ENCODE data around the gene TMEM33. TPM values are rescaled to one million over a fixed set of nuclear protein-coding genes. Genes with fewer than 3 reads are reported as not detected.

Gene TMEM33
- total RNA-seq, 6 experiments from 2014 or later: 48.7 to 74.4 (median 62.9) TPM

- DNase-seq: no peak
- H3K27me3 Mint-ChIP-seq (ENCODE audit: insufficient read depth): peaks cover 4% of the 10 kb centered on the region
- no peak overlapping the region for H3K4me3 Mint-ChIP-seq
- H3K27ac Mint-ChIP-seq: no peak overlapping the region
- 0 out of 2 replicates have a peak, but pooled peaks cover 5% of the 10 kb centered on the region for H3K9me3 Mint-ChIP-seq
- H3K4me1 Mint-ChIP-seq (ENCODE audit: low read depth): peaks cover 12% of the 10 kb centered on the region
- TF ChIP-seq, protein P1, sequence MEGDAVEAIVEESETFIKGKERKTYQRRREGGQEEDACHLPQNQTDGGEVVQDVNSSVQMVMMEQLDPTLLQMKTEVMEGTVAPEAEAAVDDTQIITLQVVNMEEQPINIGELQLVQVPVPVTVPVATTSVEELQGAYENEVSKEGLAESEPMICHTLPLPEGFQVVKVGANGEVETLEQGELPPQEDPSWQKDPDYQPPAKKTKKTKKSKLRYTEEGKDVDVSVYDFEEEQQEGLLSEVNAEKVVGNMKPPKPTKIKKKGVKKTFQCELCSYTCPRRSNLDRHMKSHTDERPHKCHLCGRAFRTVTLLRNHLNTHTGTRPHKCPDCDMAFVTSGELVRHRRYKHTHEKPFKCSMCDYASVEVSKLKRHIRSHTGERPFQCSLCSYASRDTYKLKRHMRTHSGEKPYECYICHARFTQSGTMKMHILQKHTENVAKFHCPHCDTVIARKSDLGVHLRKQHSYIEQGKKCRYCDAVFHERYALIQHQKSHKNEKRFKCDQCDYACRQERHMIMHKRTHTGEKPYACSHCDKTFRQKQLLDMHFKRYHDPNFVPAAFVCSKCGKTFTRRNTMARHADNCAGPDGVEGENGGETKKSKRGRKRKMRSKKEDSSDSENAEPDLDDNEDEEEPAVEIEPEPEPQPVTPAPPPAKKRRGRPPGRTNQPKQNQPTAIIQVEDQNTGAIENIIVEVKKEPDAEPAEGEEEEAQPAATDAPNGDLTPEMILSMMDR (IDR thresholded peaks at IDR 0.05): no peak
- no peaks in the 10 kb centered on the region for H3K36me3 Mint-ChIP-seq (ENCODE audit: low read depth)
Measured at GRCh38 chr4:41976775-41977516, 41.7 kb downstream of the TMEM33 start.

DNA sequence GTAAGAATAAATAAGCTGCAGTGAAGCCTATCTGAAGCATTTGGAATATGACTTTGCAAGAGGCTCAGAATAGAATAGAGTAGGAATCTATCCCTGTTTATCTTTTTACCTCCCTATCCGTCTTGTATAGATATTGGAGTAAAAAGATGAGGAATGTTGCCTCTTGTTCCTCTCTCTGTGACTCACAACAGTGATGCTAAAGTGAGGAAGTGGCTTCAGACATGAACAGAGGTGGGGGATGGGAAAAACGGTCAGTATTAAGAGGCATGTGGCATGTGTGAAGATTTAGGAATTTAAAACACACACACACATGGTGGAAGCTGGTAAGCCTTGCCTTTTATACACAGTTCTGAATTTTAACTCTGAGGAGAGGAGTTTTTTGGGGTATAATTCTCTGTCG, 42.5 kb downstream of the TMEM33 start:
- Mint-ChIP-seq H3K27ac (no peak overlapping the region), H3K9me3 (no peaks in the 10 kb centered on the region), H3K36me3 (ENCODE audit: low read depth) (no peaks in the 10 kb centered on the region), H3K4me3 (no peak overlapping the region), H3K4me1 (ENCODE audit: low read depth) (peaks cover 12% of the 10 kb centered on the region), H3K27me3 (ENCODE audit: insufficient read depth) (no peaks in the 10 kb centered on the region; the same call in 1 of the 2 replicates)
- TF ChIP-seq, protein P1 (IDR thresholded peaks at IDR 0.05): no peak
- DNase-seq: no peak

- Mint-ChIP-seq H3K4me3 (no peak within 1 kb of the TSS), H3K36me3 (ENCODE audit: low read depth) (no peaks in the 10 kb centered on the region), H3K27me3 (ENCODE audit: insufficient read depth) (peaks cover 1% of the 10 kb centered on the region; the same call in 1 of the 2 replicates), H3K4me1 (ENCODE audit: low read depth) (peaks cover 12% of the 10 kb centered on the region), H3K9me3 (no peaks in the 10 kb centered on the region), H3K27ac (no peak within 1 kb of the TSS)
- no peak for DNase-seq
- TF ChIP-seq, protein P1 (IDR thresholded peaks at IDR 0.05): no peak
Measured at GRCh38 chr4:41981456-41981855, 46.2 kb downstream of the TMEM33 start, which contains the start of gene DCAF4L1. TSS of gene DCAF4L1 (plus strand) at chr4:41981756. CDS start at chr4:41981793, 37 bp downstream.

- DNase-seq: no peak
- no peak overlapping the region for H3K27ac Mint-ChIP-seq
- H3K27me3 Mint-ChIP-seq (ENCODE audit: insufficient read depth): peaks cover 1% of the 10 kb centered on the region; the same call in 1 of the 2 replicates
- H3K4me1 Mint-ChIP-seq (ENCODE audit: low read depth): peaks cover 6% of the 10 kb centered on the region
- no peaks in the 10 kb centered on the region for H3K36me3 Mint-ChIP-seq (ENCODE audit: low read depth)
- no peak overlapping the region for H3K4me3 Mint-ChIP-seq
- TF ChIP-seq, protein P1 (IDR thresholded peaks at IDR 0.05): no peak
- H3K9me3 Mint-ChIP-seq: no peaks in the 10 kb centered on the region
Measured at GRCh38 chr4:41982716-41983115, 47.5 kb downstream of the TMEM33 start.

GRCh38 chr4:41985151-41985550, 49.9 kb downstream of the TMEM33 start:
- DNase-seq: no peak
- Mint-ChIP-seq H3K36me3 (ENCODE audit: low read depth) (no peaks in the 10 kb centered on the region), H3K9me3 (no peaks in the 10 kb centered on the region), H3K4me1 (ENCODE audit: low read depth) (peaks cover 7% of the 10 kb centered on the region), H3K4me3 (no peak overlapping the region), H3K27me3 (ENCODE audit: insufficient read depth) (peaks cover 1% of the 10 kb centered on the region; the same call in 1 of the 2 replicates), H3K27ac (no peak overlapping the region)
- TF ChIP-seq, protein P1 (IDR thresholded peaks at IDR 0.05): no peak
